ENCODE results near the gene IL10RB. TPM values are rescaled to one million over a fixed set of nuclear protein-coding genes. Genes with fewer than 3 reads are reported as not detected.

IL10RB gene
- total and polyA plus RNA-seq, 2 of the 8 experiments (the other 6 are each of a cell fraction or from before 2014, with no cell fraction given), result 2.7 to 3.2 TPM

GRCh38 chr21:33245289-33245918 lies 20.8 kb upstream of the IL10RB start:
- H4K91ac ChIP-seq (replicated peaks; ENCODE audit: insufficient read length, low read length), result no peak overlapping the region
- CTCF ChIA-PET (ENCODE audit: partially characterized antibody), result interaction anchor here (0.6 to 0.7 kb wide), 2 partner anchors 47 to 175 kb away, joined by 3 read pairs; partner anchors contain the start of gene OLIG1

More at GRCh38 chr21:33245289-33245918, 20.8 kb upstream of the IL10RB start:
- no peak overlapping the region for H3K27ac ChIP-seq (ENCODE audit: low read depth, low read length)
- no peak overlapping the region for H4K8ac ChIP-seq (ENCODE audit: extremely low read depth, insufficient read depth, low read length)
- FAIRE-seq, result no peak
- no peaks in the 10 kb centered on the region for H4K20me1 ChIP-seq (replicated peaks in 1 of 2; ENCODE audit: control insufficient read depth in 1 of 2, insufficient read depth in 2 of 2, low read length in 2 of 2)
- peaks cover 10 to 51% (median 22%) of the 10 kb centered on the region in 4 experiments for H3K36me3 ChIP-seq (ENCODE audit: control insufficient read depth in 2 of 4, insufficient read depth in 4 of 4, low read length in 3 of 4)
- H2BK120ac ChIP-seq (replicated peaks; ENCODE audit: low read depth, low read length), result no peak overlapping the region
- H3K4ac ChIP-seq (replicated peaks; ENCODE audit: insufficient read length, low read depth, low read length), result no peak overlapping the region
- H3K23ac ChIP-seq (ENCODE audit: insufficient read length), result no peak overlapping the region
- no peak overlapping the region for H3K18ac ChIP-seq (ENCODE audit: extremely low read depth, low read length)
- H2BK15ac ChIP-seq (ENCODE audit: low read length), result no peak overlapping the region
- 82% methylated on average over 4 of the region's 4 CpGs; no CpG with 5 or more reads in 1 of the 2 experiments for WGBS, 2 experiments (ENCODE audit: extremely low coverage in 1 of 2, insufficient coverage in 1 of 2, insufficient read length in 1 of 2, insufficient replicate concordance in 2 of 2, low coverage in 1 of 2, low lambda C conversion rate in 2 of 2, missing lambda C conversion rate in 1 of 2)
- no peak overlapping the region for H3K4me2 ChIP-seq (ENCODE audit: insufficient read depth in 1 of 2, low read depth in 2 of 2, low read length in 2 of 2)
- no peak overlapping the region for H2AFZ ChIP-seq (ENCODE audit: low read length)
- no peak for DNase-seq (ENCODE audit: low read depth in 1 of 2, low spot score in 2 of 2)
- TF ChIP-seq SIN3A (conservative IDR thresholded peaks at IDR 0.05 in 1 of 2, IDR thresholded peaks at IDR 0.05 in 1 of 2; ENCODE audit: low read depth in 1 of 2, low read length in 2 of 2), result no peak
- TF ChIP-seq PHF8 (conservative IDR thresholded peaks at IDR 0.05; ENCODE audit: low read depth, low read length), result no peak
- TF ChIP-seq KDM4A (IDR thresholded peaks at IDR 0.05; ENCODE audit: low read depth, low read length, severe bottlenecking), result no peak
- TF ChIP-seq, protein P1, sequence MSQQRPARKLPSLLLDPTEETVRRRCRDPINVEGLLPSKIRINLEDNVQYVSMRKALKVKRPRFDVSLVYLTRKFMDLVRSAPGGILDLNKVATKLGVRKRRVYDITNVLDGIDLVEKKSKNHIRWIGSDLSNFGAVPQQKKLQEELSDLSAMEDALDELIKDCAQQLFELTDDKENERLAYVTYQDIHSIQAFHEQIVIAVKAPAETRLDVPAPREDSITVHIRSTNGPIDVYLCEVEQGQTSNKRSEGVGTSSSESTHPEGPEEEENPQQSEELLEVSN (IDR thresholded peaks at IDR 0.05), result no peak
- no peak for TF ChIP-seq MAFK (IDR thresholded peaks at IDR 0.05; ENCODE audit: low read depth, low read length)
- TF ChIP-seq NANOG (IDR thresholded peaks at IDR 0.05; ENCODE audit: insufficient read depth, low read depth, low read length, poor library complexity, severe bottlenecking), result peak; percentile 72
- no peak for TF ChIP-seq SP2 (IDR thresholded peaks at IDR 0.05; ENCODE audit: low read length)
- no peaks in the 10 kb centered on the region for H3K79me2 ChIP-seq (ENCODE audit: control insufficient read depth in 1 of 2, insufficient read depth in 2 of 2, low read length in 2 of 2)
- POLR2A ChIA-PET (ENCODE audit: partially characterized antibody), result no interaction called here
- no peak overlapping the region for H2BK5ac ChIP-seq (ENCODE audit: low read depth, low read length)
- H2BK12ac ChIP-seq (ENCODE audit: low read depth, low read length), result no peak overlapping the region
- H3K79me1 ChIP-seq (ENCODE audit: low read depth, low read length), result no peaks in the 10 kb centered on the region
- no peak overlapping the region for H3K56ac ChIP-seq (replicated peaks; ENCODE audit: insufficient read length, low read depth, low read length)
- peaks cover under 1 to 2% of the 10 kb centered on the region in 2 experiments; a peak in 1 of 4 replicates for H3K9me3 ChIP-seq (ENCODE audit: insufficient read depth in 2 of 2, low read depth in 1 of 2, low read length in 1 of 2)
- no peak overlapping the region for H2BK20ac ChIP-seq (ENCODE audit: low read length)
- no peak overlapping the region for H3K4me3 ChIP-seq (ENCODE audit: extremely low read depth in 1 of 4, insufficient read depth in 2 of 4, low read depth in 3 of 4, low read length in 4 of 4)
- no peak overlapping the region for H3K14ac ChIP-seq (ENCODE audit: insufficient read length)
- no peaks in the 10 kb centered on the region for H3K4me1 ChIP-seq (replicated peaks in 1 of 4; ENCODE audit: control insufficient read depth in 3 of 4, insufficient read depth in 4 of 4, low read length in 3 of 4)
- no peaks in the 10 kb centered on the region for H3K27me3 ChIP-seq (replicated peaks in 1 of 4; ENCODE audit: control insufficient read depth in 3 of 4, extremely low read depth in 1 of 4, insufficient read depth in 3 of 4, low read length in 3 of 4)
- no peak overlapping the region for H2AK5ac ChIP-seq (ENCODE audit: low read depth, low read length)
- no peak overlapping the region for H4K5ac ChIP-seq (ENCODE audit: insufficient read length, low read depth, low read length)
- H3K9ac ChIP-seq (replicated peaks in 1 of 4; ENCODE audit: extremely low read depth in 1 of 4, low read depth in 3 of 4, low read length in 3 of 4), result no peak overlapping the region
- no peaks in the 10 kb centered on the region for H3K23me2 ChIP-seq (ENCODE audit: low read depth, low read length)

Data from H1 (cell line).